Neural cell (in vitro differentiated cells): Measurements from ENCODE around the gene ZFP37.

Experiments used
- CTCF ChIP-seq: fragments of 450-650 bp; IDR thresholded peaks from 2 replicates; pipeline ENCODE4 v1.5.1; 2014; ENCODE audit warnings: antibody characterized with exemption, mild to moderate bottlenecking, moderate library complexity; ENCODE audit not compliant: poor library complexity, severe bottlenecking
- EP300 ChIP-seq: fragments of 450-650 bp; conservative IDR thresholded peaks from 2 replicates; pipeline ENCODE4 v1.6.1; 2014; ENCODE audit warnings: antibody characterized with exemption, mild to moderate bottlenecking, moderate library complexity; ENCODE audit not compliant: poor library complexity, severe bottlenecking
- EZH2 ChIP-seq: fragments of 200-600, 300-800 bp; shearing (Covaris generic), sonication (generic); IDR thresholded peaks from 2 replicates; pipeline ENCODE4 v1.6.1; 2014; ENCODE audit warnings: antibody characterized with exemption, low read length, borderline replicate concordance, mild to moderate bottlenecking; ENCODE audit not compliant: insufficient read depth, poor library complexity, severe bottlenecking
- MXI1 ChIP-seq: fragments of 450-650 bp; conservative IDR thresholded peaks from 2 replicates; pipeline ENCODE4 v1.6.1; 2014; ENCODE audit warnings: antibody characterized with exemption, mild to moderate bottlenecking; ENCODE audit not compliant: poor library complexity, severe bottlenecking
- POLR2AphosphoS5 ChIP-seq: IDR thresholded peaks from 2 replicates; pipeline ENCODE4 v1.6.1; 2012
- RAD21 ChIP-seq: fragments of 450-650 bp; conservative IDR thresholded peaks from 2 replicates; pipeline ENCODE4 v1.6.1; 2014; ENCODE audit warnings: antibody characterized with exemption, mild to moderate bottlenecking, moderate library complexity
- REST ChIP-seq: IDR thresholded peaks from 2 replicates; pipeline ENCODE4 v1.6.1; 2012; ENCODE audit warnings: borderline replicate concordance
- SMC3 ChIP-seq: fragments of 450-650 bp; conservative IDR thresholded peaks from 2 replicates; pipeline ENCODE4 v1.6.1; 2014; ENCODE audit warnings: antibody characterized with exemption, mild to moderate bottlenecking, moderate library complexity; ENCODE audit not compliant: poor library complexity
- TAF1 ChIP-seq: IDR thresholded peaks from 2 replicates; pipeline ENCODE4 v1.6.1; 2012; ENCODE audit warnings: low read depth

GRCh38 chr9:113011911-113012381 lies 44.6 kb downstream of the ZFP37 start, which contains the start of gene ZNF883:
- TF ChIP-seq CTCF = no peak
- no peak for TF ChIP-seq TAF1
- no peak for TF ChIP-seq EZH2
- TF ChIP-seq REST = no peak
- no peak for TF ChIP-seq EP300
- no peak for TF ChIP-seq MXI1
- TF ChIP-seq POLR2AphosphoS5 = no peak
- TF ChIP-seq SMC3 = no peak
- TF ChIP-seq RAD21 = no peak
